ENCODE results near the gene APBA2. TPM values are rescaled to one million over a fixed set of nuclear protein-coding genes. Genes with fewer than 3 reads are reported as not detected.

APBA2 gene
- total RNA-seq, 1 donor from 2014 or later = 4.2 TPM

DNA sequence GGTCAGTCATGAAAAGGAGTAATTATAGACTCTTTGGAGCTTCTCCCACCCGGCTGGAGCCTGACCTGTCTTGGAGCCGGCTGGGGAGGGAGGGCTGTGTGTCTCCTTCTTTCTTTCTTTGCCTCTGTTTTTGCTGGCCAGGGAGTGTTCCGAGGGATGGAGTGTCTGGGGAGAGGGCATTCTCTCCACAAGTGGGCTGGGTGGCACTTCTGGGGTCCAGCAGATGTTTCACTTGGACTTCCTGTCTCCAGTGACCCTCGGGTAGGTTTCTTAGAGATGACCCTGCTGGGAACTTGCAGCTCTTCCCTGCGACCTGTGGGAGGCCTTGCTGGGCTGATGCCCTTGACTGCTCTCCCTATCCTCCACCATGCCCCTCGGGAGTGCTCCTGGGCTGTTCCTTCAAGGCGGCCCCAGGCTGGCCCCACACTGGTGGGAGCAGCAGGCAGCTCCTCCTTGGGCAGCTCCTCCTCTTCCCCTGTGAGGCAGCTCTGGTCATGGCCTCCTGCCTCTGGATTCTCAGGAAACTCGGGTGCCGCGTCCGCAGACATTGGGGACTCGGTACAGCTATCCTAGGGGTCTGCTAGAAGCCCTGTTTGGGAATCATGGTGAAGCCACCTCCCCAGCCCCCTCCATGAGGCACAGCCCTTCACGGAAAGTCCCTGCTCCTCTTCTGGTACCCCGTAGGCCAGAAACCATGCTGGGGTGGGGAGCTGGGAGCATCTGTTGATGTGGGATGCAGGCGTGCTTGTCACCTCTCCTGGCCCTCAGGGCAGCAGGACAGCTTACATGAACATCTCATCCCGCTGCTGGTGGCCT, 44.9 kb downstream of the APBA2 start:
- H3K4me1 ChIP-seq (ENCODE audit: control insufficient read depth in 3 of 3, insufficient read depth in 3 of 3, low read length in 3 of 3) = no peaks in the 10 kb centered on the region
- no peak overlapping the region for H3K4me3 ChIP-seq (ENCODE audit: low read length in 3 of 3)
- H3K36me3 ChIP-seq (ENCODE audit: control insufficient read depth in 3 of 3, insufficient read depth in 3 of 3, low read length in 3 of 3) = no peaks in the 10 kb centered on the region
- no peak overlapping the region for H3K27ac ChIP-seq (ENCODE audit: low read depth, low read length)
- peaks cover 0 to 7% (median 0%) of the 10 kb centered on the region in 3 donors for H3K27me3 ChIP-seq (ENCODE audit: control insufficient read depth in 3 of 3, insufficient read depth in 3 of 3, low read length in 3 of 3)
- no peaks in the 10 kb centered on the region for H3K9me3 ChIP-seq (ENCODE audit: control insufficient read depth in 3 of 3, low read length in 3 of 3)
- H3K9ac ChIP-seq (ENCODE audit: low read depth in 1 of 3, low read length in 3 of 3) = no peak overlapping the region

GRCh38 chr15:28931828-28932227, 46.1 kb downstream of the APBA2 start:
- Histone ChIP-seq H3K4me1 (ENCODE audit: control insufficient read depth in 3 of 3, insufficient read depth in 3 of 3, low read length in 3 of 3) (no peaks in the 10 kb centered on the region), H3K27ac (ENCODE audit: low read depth, low read length) (no peak overlapping the region), H3K4me3 (ENCODE audit: low read length in 3 of 3) (no peak overlapping the region), H3K9me3 (ENCODE audit: control insufficient read depth in 3 of 3, low read length in 3 of 3) (no peaks in the 10 kb centered on the region), H3K27me3 (ENCODE audit: control insufficient read depth in 3 of 3, insufficient read depth in 3 of 3, low read length in 3 of 3) (peaks cover 0 to 7% (median 0%) of the 10 kb centered on the region in 3 donors), H3K36me3 (ENCODE audit: control insufficient read depth in 3 of 3, insufficient read depth in 3 of 3, low read length in 3 of 3) (no peaks in the 10 kb centered on the region), H3K9ac (ENCODE audit: low read depth in 1 of 3, low read length in 3 of 3) (no peak overlapping the region)

DNA sequence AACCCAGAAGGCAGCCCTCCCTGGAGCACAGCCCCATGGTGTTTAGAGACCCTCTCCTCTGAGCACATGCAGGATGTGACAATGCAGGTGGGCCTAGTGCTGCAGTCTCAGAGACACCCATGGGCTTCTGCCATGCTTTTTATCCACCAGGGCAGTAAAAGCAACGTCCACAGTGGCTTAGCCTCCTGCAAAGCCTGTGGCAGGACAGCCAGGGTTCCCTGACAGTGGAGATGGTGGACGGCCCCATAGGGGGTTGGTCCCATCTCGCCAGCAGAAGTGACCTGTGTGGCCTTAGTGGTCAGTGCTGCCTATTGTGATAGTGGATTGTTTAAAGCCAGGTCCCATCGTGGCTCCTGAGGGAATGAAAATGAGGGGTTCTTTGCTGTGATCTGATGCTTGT, 46.6 kb downstream of the APBA2 start:
- Histone ChIP-seq H3K9ac (ENCODE audit: low read depth in 1 of 3, low read length in 3 of 3) (no peak overlapping the region), H3K27ac (ENCODE audit: low read depth, low read length) (no peak overlapping the region), H3K4me1 (ENCODE audit: control insufficient read depth in 3 of 3, insufficient read depth in 3 of 3, low read length in 3 of 3) (no peaks in the 10 kb centered on the region), H3K36me3 (ENCODE audit: control insufficient read depth in 3 of 3, insufficient read depth in 3 of 3, low read length in 3 of 3) (no peaks in the 10 kb centered on the region), H3K4me3 (ENCODE audit: low read length in 3 of 3) (no peak overlapping the region), H3K9me3 (ENCODE audit: control insufficient read depth in 3 of 3, low read length in 3 of 3) (no peaks in the 10 kb centered on the region), H3K27me3 (ENCODE audit: control insufficient read depth in 3 of 3, insufficient read depth in 3 of 3, low read length in 3 of 3) (peaks cover 0 to 7% (median 0%) of the 10 kb centered on the region in 3 donors)

DNA sequence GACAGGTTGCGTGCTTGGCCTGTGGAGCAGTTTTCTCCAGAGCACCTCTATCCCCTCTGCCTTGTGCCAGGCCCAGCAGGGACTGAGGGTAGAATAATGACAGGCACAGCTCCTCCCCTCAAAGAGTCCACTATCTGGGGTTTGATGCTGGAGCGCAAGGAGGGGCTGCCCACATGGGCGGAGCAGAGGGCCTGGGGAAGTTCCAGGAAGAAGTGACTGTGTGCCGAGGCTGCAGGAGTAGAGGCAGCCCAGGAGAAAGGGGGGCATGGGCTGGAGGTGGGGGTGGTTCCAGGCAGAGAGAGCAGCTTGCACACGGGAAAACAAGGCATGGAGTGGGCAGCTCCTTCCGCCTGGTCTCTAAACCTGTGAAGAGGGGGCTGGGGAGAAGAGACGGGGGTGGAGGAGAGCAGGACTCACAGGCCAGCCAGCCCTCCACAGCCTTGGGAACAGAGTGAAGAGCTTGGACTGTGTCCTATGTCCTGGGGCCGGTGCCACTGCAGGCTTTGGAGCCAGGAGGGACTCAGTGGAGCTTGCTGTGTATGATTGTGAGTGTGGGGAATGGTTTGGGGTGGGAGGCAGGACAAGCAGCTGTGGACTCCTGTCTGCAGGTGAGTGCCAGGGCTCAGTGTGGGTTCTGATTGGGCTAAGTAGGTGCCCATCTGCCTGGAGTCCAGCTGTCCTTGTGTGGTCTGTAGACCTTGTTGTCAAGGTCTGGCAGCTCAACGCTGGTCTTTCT, 48.1 kb downstream of the APBA2 start:
- H3K9ac ChIP-seq (ENCODE audit: low read depth in 1 of 3, low read length in 3 of 3) = no peak overlapping the region
- H3K36me3 ChIP-seq (ENCODE audit: control insufficient read depth in 3 of 3, insufficient read depth in 3 of 3, low read length in 3 of 3) = no peaks in the 10 kb centered on the region
- H3K9me3 ChIP-seq (ENCODE audit: control insufficient read depth in 3 of 3, low read length in 3 of 3) = no peaks in the 10 kb centered on the region
- H3K27me3 ChIP-seq (ENCODE audit: control insufficient read depth in 3 of 3, insufficient read depth in 3 of 3, low read length in 3 of 3) = peaks cover 0 to 7% (median 0%) of the 10 kb centered on the region in 3 donors
- H3K4me1 ChIP-seq (ENCODE audit: control insufficient read depth in 3 of 3, insufficient read depth in 3 of 3, low read length in 3 of 3) = no peaks in the 10 kb centered on the region
- no peak overlapping the region for H3K27ac ChIP-seq (ENCODE audit: low read depth, low read length)
- H3K4me3 ChIP-seq (ENCODE audit: low read length in 3 of 3) = no peak overlapping the region

- no peak overlapping the region for H3K4me3 ChIP-seq (ENCODE audit: low read length in 3 of 3)
- H3K4me1 ChIP-seq (ENCODE audit: control insufficient read depth in 3 of 3, insufficient read depth in 3 of 3, low read length in 3 of 3) = no peaks in the 10 kb centered on the region
- no peak overlapping the region for H3K27ac ChIP-seq (ENCODE audit: low read depth, low read length)
- H3K9ac ChIP-seq (ENCODE audit: low read depth in 1 of 3, low read length in 3 of 3) = no peak overlapping the region
- peaks cover 0 to 7% (median 0%) of the 10 kb centered on the region in 3 donors for H3K27me3 ChIP-seq (ENCODE audit: control insufficient read depth in 3 of 3, insufficient read depth in 3 of 3, low read length in 3 of 3)
- H3K9me3 ChIP-seq (ENCODE audit: control insufficient read depth in 3 of 3, low read length in 3 of 3) = no peaks in the 10 kb centered on the region
- no peaks in the 10 kb centered on the region for H3K36me3 ChIP-seq (ENCODE audit: control insufficient read depth in 3 of 3, insufficient read depth in 3 of 3, low read length in 3 of 3)
Measured at GRCh38 chr15:28934645-28935044, 48.9 kb downstream of the APBA2 start.

GRCh38 chr15:28935316-28935715, 49.5 kb downstream of the APBA2 start:
- H3K27me3 ChIP-seq (ENCODE audit: control insufficient read depth in 3 of 3, insufficient read depth in 3 of 3, low read length in 3 of 3) = peaks cover 0 to 7% (median 0%) of the 10 kb centered on the region in 3 donors
- H3K9ac ChIP-seq (ENCODE audit: low read depth in 1 of 3, low read length in 3 of 3) = no peak overlapping the region

GRCh38 chr15:28936081-28936480, 50.3 kb downstream of the APBA2 start:
- no peak overlapping the region for H3K9ac ChIP-seq (ENCODE audit: low read depth in 1 of 3, low read length in 3 of 3)
- no peak overlapping the region for H3K27ac ChIP-seq (ENCODE audit: low read depth, low read length)
- no peaks in the 10 kb centered on the region for H3K36me3 ChIP-seq (ENCODE audit: control insufficient read depth in 3 of 3, insufficient read depth in 3 of 3, low read length in 3 of 3)
- H3K4me3 ChIP-seq (ENCODE audit: low read length in 3 of 3) = no peak overlapping the region
- no peaks in the 10 kb centered on the region for H3K9me3 ChIP-seq (ENCODE audit: control insufficient read depth in 3 of 3, low read length in 3 of 3)
- H3K4me1 ChIP-seq (ENCODE audit: control insufficient read depth in 3 of 3, insufficient read depth in 3 of 3, low read length in 3 of 3) = no peaks in the 10 kb centered on the region
- peaks cover 0 to 7% (median 0%) of the 10 kb centered on the region in 3 donors for H3K27me3 ChIP-seq (ENCODE audit: control insufficient read depth in 3 of 3, insufficient read depth in 3 of 3, low read length in 3 of 3)

More at GRCh38 chr15:28935316-28935715, 49.5 kb downstream of the APBA2 start:
- Histone ChIP-seq H3K4me3 (ENCODE audit: low read length in 3 of 3) (no peak overlapping the region), H3K9me3 (ENCODE audit: control insufficient read depth in 3 of 3, low read length in 3 of 3) (no peaks in the 10 kb centered on the region), H3K27ac (ENCODE audit: low read depth, low read length) (no peak overlapping the region), H3K36me3 (ENCODE audit: control insufficient read depth in 3 of 3, insufficient read depth in 3 of 3, low read length in 3 of 3) (no peaks in the 10 kb centered on the region), H3K4me1 (ENCODE audit: control insufficient read depth in 3 of 3, insufficient read depth in 3 of 3, low read length in 3 of 3) (no peaks in the 10 kb centered on the region)

DNA sequence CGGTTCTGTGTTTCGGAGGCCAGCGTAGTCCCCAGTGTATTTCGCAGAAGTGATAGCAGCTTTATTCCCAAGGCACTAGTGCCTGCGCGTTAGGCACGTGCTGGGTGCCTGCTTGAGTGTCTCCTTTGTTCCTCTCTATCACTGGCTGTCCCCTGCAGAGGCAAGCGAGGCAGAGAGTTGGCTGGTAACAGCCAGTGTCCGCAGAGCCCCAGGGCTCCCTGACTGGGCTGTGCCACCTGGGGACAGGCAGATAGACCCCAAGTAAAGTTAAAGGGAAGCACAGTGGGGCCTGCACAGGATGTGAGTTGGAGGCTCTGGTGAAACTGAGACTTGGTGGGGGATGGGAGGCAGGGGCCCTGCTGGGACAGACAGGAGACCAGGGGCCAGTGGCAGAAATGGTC, 50.7 kb downstream of the APBA2 start:
- H3K27ac ChIP-seq (ENCODE audit: low read depth, low read length) = no peak overlapping the region
- no peak overlapping the region for H3K4me3 ChIP-seq (ENCODE audit: low read length in 3 of 3)
- H3K4me1 ChIP-seq (ENCODE audit: control insufficient read depth in 3 of 3, insufficient read depth in 3 of 3, low read length in 3 of 3) = no peaks in the 10 kb centered on the region
- H3K9ac ChIP-seq (ENCODE audit: low read depth in 1 of 3, low read length in 3 of 3) = no peak overlapping the region
- H3K9me3 ChIP-seq (ENCODE audit: control insufficient read depth in 3 of 3, low read length in 3 of 3) = no peaks in the 10 kb centered on the region
- H3K27me3 ChIP-seq (ENCODE audit: control insufficient read depth in 3 of 3, insufficient read depth in 3 of 3, low read length in 3 of 3) = peaks cover 0 to 7% (median 0%) of the 10 kb centered on the region in 3 donors
- no peaks in the 10 kb centered on the region for H3K36me3 ChIP-seq (ENCODE audit: control insufficient read depth in 3 of 3, insufficient read depth in 3 of 3, low read length in 3 of 3)

DNA sequence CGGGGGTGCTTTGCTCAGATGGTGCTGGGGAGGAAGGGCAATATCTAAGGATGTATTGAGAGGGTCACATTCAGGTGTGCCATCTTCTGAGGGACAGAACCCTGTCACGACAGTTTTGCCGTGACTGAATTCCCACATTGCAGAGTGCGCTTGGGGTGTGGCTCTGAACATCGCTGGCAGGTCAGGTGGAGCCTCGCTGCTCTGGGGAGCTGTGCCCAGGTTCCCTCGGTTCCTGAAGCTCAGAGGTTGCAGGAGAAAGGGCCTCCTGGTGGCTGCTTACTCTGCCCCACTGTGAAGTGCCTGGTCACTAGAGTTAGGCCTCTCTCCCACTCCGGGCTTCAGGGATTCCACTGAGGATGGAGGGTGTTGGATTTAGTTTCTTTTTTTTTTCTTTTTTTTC, 51.5 kb downstream of the APBA2 start:
- H3K9ac ChIP-seq (ENCODE audit: low read depth in 1 of 3, low read length in 3 of 3) = no peak overlapping the region
- H3K27me3 ChIP-seq (ENCODE audit: control insufficient read depth in 3 of 3, insufficient read depth in 3 of 3, low read length in 3 of 3) = peaks cover 0 to 7% (median 0%) of the 10 kb centered on the region in 3 donors
- no peak overlapping the region for H3K27ac ChIP-seq (ENCODE audit: low read depth, low read length)
- no peak overlapping the region for H3K4me3 ChIP-seq (ENCODE audit: low read length in 3 of 3)
- no peaks in the 10 kb centered on the region for H3K4me1 ChIP-seq (ENCODE audit: control insufficient read depth in 3 of 3, insufficient read depth in 3 of 3, low read length in 3 of 3)
- H3K36me3 ChIP-seq (ENCODE audit: control insufficient read depth in 3 of 3, insufficient read depth in 3 of 3, low read length in 3 of 3) = no peaks in the 10 kb centered on the region
- H3K9me3 ChIP-seq (ENCODE audit: control insufficient read depth in 3 of 3, low read length in 3 of 3) = no peaks in the 10 kb centered on the region

DNA sequence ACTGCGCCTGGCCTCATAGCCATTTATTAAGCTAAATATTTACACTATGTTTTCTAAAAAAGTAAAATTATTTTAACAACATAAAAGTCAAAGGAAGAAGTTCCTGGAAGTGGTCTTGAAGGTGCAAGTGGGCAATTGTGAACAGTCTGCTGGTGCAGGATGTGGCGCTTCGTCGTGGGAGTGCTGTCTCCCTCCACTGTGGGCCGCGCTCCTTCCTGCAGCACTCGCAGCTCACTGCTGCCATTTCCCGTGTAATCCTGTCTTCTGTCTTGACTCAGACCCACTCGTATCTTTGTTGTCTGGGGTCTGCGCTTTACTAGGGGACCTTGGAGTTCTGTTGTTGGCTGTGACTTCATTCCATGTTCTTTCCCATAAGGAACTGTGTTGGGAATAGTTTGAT, 56.3 kb downstream of the APBA2 start:
- no peak overlapping the region for H3K27ac ChIP-seq (ENCODE audit: low read depth, low read length)
- no peaks in the 10 kb centered on the region for H3K27me3 ChIP-seq (ENCODE audit: control insufficient read depth in 3 of 3, insufficient read depth in 3 of 3, low read length in 3 of 3)
- H3K4me3 ChIP-seq (ENCODE audit: low read length in 3 of 3) = no peak overlapping the region
- H3K9ac ChIP-seq (ENCODE audit: low read depth in 1 of 3, low read length in 3 of 3) = no peak overlapping the region
- no peaks in the 10 kb centered on the region for H3K4me1 ChIP-seq (ENCODE audit: control insufficient read depth in 3 of 3, insufficient read depth in 3 of 3, low read length in 3 of 3)
- H3K9me3 ChIP-seq (ENCODE audit: control insufficient read depth in 3 of 3, low read length in 3 of 3) = peaks cover 0 to 2% (median 0%) of the 10 kb centered on the region in 3 donors
- H3K36me3 ChIP-seq (ENCODE audit: control insufficient read depth in 3 of 3, insufficient read depth in 3 of 3, low read length in 3 of 3) = no peaks in the 10 kb centered on the region
